ENCODE data around the gene ANAPC15. TPM values are rescaled to one million over a fixed set of nuclear protein-coding genes. Genes with fewer than 3 reads are reported as not detected.

Gene ANAPC15
- total and polyA plus RNA-seq, 2 of the 13 experiments (the other 11 are each of a cell fraction or from before 2014, with no cell fraction given) = 18.8 to 25.7 TPM

GRCh38 chr11:72080326-72081183 is 31.9 kb downstream of the ANAPC15 start, which contains the start of the genes LRRC51 and NUMA1 (continued):
- TF ChIP-seq ZNF142 (CRISPR knock-in tag; IDR thresholded peaks at IDR 0.05) (peak; percentile 70; the same call in 1 of the 2 replicates), CEBPZ (IDR thresholded peaks at IDR 0.05; ENCODE audit: low read length) (no peak), NCOA1 (CRISPR knock-in tag; IDR thresholded peaks at IDR 0.05) (no peak), ZNF800 (CRISPR knock-in tag; IDR thresholded peaks at IDR 0.05) (no peak), ZNF557 (CRISPR knock-in tag; IDR thresholded peaks at IDR 0.05) (no peak), NFE2L2 (IDR thresholded peaks at IDR 0.05; ENCODE audit: low read length) (no peak), TOPORS (CRISPR knock-in tag; IDR thresholded peaks at IDR 0.05) (no peak), ZSCAN5A (CRISPR knock-in tag; IDR thresholded peaks at IDR 0.05; ENCODE audit: borderline replicate concordance) (no peak), ZNF484 (CRISPR knock-in tag; IDR thresholded peaks at IDR 0.05; ENCODE audit: borderline replicate concordance, low read depth) (no peak), SNAPC2 (CRISPR knock-in tag; IDR thresholded peaks at IDR 0.05) (peak; percentile 49; the same call in 1 of the 2 replicates), MTA3 (CRISPR knock-in tag; IDR thresholded peaks at IDR 0.05) (no peak), TBX3 (IDR thresholded peaks at IDR 0.05; ENCODE audit: borderline replicate concordance) (no peak), ZNF350 (CRISPR knock-in tag; IDR thresholded peaks at IDR 0.05; ENCODE audit: borderline replicate concordance, low read depth) (peak; percentile 69), DBP (CRISPR knock-in tag; IDR thresholded peaks at IDR 0.05; ENCODE audit: not compliant biosample characterization) (no peak)
